CD4-positive, alpha-beta T cell treated with Interleukin-1 beta for 1 hour (primary cell): ENCODE measurements around the gene ZNF441.
"Not testable (repeated sequence)": the region's sequence is repeated elsewhere in the genome, so short reads cannot be mapped to it uniquely, and the experiment has no call there.

Experiments used
- DNase-seq, 2 donors: peaks; one replicate each; pipeline ENCODE4 v3.0.0-alpha.2; 2020 to 2022

Gene ZNF441

DNA sequence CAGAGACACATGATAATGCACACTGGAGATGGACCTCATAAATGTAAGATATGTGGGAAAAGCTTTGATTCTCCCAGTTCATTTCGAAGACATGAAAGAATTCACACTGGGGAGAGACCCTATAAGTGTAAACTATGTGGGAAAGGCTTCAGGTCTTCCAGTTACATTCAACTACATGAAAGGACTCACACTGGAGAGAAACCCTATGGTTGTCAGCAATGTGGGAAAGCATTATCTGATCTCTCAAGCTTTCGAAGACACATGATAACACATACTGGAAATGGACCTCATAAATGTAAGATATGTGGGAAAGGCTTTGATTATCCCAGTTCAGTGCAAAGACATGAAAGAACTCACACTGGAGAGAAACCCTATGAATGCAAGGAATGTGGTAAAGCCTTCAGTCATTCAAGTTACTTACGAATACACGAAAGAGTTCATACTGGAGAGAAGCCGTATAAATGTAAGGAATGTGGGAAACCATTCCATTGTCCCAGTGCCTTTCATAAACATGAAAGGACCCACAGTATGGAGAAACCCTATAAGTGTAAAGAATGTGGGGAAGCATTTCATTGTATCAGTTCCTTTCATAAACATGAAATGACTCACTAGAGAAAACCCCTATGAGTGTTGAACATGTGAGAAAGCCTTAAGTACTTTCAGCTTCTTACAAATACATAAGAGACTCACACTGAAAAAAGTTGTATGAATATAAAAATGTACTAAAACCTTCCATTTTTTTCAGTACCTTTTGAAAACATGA, 14.7 kb downstream of the ZNF441 start:
- DNase-seq, result no peak

DNA sequence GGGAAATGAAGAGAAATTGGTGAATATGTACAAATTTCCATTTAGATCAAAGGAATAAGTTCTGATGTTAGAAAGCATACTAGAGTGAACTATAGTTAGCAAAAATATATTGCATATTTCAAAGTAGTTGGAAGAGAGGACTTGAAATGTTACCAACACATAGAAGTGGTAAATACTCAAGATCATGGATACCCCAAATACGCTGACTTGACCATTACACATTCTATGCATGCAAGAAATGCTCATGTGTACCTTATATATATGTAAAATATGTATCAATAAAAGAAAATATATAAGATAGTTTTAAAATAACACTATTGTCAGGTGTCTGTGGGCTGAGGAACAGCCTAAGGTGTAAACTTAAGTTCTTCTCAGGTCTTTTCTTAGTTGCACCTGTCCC, 17.0 kb downstream of the ZNF441 start:
- DNase-seq, result no peak

- DNase-seq, result no peak
Measured at GRCh38 chr19:11784356-11784755, 17.6 kb downstream of the ZNF441 start.

DNA sequence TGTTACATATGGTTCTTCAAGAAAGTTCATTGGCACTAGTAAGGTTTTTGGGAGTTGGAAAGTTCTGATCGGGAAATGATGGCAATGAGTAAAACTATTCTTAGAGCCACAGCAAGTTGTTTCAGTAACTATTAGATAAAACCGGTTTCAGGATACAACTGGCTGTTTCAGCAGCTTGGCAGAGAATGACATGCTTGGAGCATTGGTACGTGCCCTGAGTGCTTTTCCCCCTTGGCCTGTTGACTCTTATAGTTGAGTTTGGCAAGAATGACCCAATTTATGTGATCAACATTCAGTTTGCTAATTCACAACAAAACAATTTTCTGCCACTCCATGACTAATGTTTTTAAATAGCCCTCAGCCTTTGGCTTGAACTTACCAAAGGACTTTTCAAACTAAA, 20.7 kb downstream of the ZNF441 start:
- DNase-seq, result no peak

DNA sequence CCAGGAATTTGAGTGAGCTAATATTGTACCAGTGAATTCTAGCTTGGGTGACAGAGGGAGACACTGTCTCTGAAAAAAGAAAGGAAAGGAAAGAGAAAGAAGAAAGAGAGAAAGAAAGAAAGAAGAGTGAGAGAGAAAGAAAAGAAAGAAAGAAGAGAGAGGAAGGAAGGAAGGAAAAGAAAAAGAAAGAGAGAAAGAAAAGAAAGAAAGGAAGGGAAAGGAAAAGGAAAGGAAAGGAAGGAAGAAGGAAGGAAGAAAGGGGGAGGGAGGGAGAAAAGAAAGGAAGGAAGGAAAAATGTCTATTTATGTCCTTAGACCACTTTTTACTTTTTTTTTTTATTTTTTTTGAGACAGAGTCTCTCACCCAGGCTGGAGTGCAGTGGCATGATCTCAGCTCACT, 26.1 kb downstream of the ZNF441 start:
- no peak for DNase-seq

GRCh38 chr19:11797491-11797890, 30.7 kb downstream of the ZNF441 start:
- peak; percentile 76 to 87 for DNase-seq

DNA sequence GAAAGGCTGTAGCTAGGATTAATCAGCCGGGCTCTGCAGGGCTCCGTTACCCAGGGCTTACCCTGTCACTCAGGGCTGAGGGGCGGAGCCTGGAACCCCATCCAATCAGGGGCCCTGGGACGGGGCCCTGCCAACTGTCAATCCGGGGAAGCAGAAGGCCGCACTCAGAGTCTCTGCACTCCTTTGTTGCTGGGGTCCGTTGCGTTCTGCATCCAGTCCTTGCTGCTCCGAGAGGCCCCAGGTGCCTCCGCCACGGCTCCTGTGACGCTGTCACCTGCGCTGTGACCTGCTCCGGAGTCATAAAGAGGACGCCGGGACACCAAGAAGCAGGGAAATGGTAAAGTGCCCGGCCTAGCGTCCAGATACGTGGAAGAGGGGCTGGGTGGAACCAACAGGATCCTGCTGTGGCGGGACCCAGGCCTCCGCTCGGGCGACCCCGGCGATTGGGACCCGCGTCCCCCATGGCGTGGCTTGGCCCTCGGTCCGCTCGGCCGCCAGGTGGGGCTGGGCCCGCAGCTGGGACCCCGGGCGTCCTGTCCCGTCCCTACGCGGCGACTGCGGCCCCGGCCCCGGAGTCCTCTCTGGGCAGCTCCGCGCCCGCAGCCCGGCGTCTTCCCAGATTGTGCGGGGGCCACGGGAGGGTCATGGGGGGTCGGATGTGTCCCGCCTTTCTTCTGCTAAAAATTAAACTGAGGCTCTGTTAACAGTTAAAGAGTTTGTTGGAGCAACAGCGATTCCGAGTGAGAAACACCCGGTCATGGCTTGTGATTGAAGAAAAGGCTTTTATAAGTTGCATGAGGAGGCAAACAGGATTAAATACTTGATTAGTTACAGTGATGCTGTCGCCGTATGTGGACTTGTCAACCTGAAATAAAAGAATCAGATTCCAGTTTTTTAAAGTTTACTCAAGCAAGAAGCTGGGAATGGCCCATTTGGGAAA, 31.9 kb downstream of the ZNF441 start, which contains the start of gene ZNF491:
TSS of gene ZNF491 (plus strand) at position 133 of the 940 bp plus-strand sequence. CDS start 7,431 bp downstream, outside the sequence.
- peak; percentile 85 to 86 for DNase-seq

- DNase-seq, result no peak
Measured at GRCh38 chr19:11806354-11807098, 39.7 kb downstream of the ZNF441 start.

GRCh38 chr19:11807099-11807380, 40.2 kb downstream of the ZNF441 start:
- no peak for DNase-seq

DNA sequence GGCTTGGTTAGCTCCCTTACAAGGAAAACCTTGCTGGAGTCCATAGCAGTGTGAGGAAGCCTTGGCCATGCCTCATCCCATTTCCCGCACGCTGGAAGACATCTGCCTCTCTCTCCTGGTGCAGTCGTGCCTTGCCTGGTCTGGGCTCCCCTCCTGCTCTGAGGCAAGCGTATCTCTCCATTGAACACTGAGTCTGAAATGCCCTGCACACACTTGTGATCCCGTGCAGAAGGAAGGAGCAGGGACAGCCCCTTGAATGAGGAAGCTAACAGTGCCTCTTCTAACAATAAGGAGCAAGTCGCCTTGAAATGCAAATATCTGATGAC, 46.9 kb downstream of the ZNF441 start:
- DNase-seq, result no peak

DNA sequence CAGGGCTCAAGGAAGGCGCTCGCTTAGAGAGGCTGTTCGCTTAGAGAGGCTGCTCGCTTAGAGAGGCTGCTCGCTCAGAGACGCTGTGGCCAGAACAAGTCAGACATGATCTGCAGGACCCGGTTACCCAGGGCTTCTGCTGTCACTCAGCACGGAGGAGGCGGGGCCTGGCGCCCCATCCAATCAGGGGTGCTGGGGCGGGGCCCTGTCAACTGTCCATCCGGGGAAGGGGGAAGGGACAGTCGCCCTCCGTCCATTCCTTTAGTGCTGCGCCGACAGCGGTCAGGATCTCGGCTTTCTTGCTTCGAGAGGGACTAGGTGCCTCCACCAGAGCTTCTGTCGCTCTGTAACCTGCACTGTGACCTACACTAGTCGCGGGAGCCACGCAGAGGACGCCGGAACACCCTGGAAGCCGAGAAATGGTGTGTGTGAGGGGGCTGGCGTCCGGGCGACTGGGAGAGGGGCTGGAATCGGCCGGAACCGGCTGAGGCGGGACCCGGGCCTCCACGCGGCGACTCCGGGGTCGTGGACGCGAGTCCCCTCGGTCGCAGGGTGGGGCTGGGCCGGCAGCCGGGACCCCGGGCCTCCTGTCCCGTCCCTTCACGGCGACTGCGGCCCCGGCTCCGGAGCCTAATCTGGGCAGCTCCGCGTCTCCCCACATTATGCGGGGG, 47.4 kb downstream of the ZNF441 start, which contains the start of gene ZNF440:
TSS of gene ZNF440 (plus strand) at position 245 of the 671 bp plus-strand sequence. CDS start at position 420, 175 bp downstream.
- peak; percentile 85 for DNase-seq

DNA sequence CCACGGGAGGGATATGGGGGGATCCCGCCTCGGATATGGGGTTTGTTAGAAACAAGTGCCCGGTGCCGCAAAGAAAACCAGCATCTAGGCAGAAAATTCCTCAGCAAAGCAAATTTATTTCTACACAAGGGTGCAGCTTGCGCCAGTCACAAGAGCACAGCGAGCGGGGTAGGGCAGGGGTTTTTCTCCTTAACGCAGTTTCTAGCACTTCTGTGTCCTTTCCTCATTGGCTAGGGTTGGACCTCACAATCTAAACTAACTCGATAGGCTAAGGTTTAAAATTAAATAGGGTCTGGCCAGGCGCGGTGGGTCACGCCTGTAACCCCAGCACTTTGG, 47.9 kb downstream of the ZNF441 start:
- no peak for DNase-seq

- DNase-seq, result no peak
Measured at GRCh38 chr19:11821474-11822109, 54.8 kb downstream of the ZNF441 start.

DNA sequence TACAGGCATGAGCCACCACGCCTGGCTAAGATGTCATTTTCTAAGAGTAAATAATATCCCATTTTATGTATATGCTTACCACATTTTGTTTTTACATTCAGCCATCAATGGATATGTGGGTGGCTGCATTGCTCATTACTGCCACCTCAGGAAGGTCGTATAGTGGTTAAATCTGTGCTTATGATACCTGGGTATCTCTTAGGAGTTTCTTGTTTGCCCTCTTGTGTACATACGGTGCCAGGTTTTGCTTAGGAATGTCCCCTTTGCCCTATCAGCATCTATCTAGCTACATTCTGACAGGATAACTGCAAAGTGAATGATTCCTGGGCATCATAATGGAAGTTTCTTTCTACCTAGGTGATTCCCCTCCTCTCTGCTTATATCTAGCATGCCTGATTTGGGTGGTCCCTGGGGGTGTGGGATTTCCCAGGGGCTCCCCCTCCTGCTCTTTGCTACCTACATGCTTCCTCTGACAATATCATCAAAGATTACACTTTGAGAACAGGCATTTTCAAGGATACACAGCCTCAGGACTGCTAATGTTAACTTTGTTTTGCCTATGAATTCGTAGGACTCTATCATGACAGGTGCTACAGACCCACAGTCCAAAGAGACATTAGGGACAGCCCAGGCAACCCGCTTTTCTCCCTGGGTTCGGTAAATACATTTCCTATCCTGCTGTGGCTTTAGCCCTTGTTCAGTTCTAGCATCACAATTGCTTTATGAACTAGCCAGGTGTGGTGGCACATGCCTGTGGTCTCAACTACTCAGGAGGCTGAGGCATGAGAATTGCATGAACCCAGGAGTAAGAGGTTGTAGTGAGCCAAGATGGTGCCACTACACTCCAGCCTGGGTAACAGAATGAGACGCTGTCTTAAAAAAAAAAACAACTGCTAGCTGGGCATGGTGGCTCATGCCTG, 62.4 kb downstream of the ZNF441 start:
- not testable (repeated sequence) for DNase-seq

DNA sequence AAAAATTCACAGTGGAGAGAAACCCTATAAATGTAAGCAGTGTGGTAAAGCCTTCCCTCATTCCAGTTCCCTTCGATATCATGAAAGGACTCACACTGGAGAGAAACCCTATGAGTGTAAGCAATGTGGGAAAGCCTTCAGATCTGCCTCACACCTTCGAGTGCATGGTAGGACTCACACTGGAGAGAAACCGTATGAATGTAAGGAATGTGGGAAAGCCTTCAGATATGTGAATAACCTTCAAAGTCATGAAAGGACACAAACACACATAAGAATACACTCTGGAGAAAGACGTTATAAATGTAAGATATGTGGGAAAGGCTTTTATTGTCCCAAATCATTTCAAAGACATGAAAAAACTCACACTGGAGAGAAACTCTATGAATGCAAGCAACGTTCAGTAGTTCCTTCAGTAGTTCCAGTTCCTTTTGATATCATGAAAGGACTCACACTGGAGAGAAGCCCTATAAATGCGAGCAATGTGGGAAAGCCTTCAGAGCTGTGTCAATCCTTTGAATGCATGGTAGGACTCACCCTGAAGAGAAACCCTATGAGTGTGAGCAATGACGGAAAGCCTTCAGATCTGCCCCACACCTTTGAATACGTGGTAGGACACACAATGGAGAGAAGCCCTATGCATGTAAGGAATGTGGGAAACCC, 65.6 kb downstream of the ZNF441 start:
- DNase-seq, result no peak

GRCh38 chr19:11833541-11833940, 66.7 kb downstream of the ZNF441 start:
- DNase-seq, result no peak
